Body of pancreas (tissue), 4 donors: Measurements from ENCODE around the gene SRSF4.

ENCODE experiments used
- POLR2A ChIP-seq, 3 donors: fragments of 450-650 bp; IDR thresholded peaks; one replicate each; pipeline ENCODE4 v1.6.1; 2016; ENCODE audit warnings: antibody characterized with exemption in 3 of 3, mild to moderate bottlenecking in 2 of 3
- TF ChIP-seq, protein P1 (sequence below), 7 experiments: fragments of 450-650 bp in 4 of 7; fragments of 200-600 bp in 3 of 7; sonication (generic) in 3 of 7; IDR thresholded peaks; one replicate each; pipeline ENCODE4 v1.5.1; 2016 to 2019; ENCODE audit warnings: antibody characterized with exemption in 7 of 7

- TF ChIP-seq, protein P1, sequence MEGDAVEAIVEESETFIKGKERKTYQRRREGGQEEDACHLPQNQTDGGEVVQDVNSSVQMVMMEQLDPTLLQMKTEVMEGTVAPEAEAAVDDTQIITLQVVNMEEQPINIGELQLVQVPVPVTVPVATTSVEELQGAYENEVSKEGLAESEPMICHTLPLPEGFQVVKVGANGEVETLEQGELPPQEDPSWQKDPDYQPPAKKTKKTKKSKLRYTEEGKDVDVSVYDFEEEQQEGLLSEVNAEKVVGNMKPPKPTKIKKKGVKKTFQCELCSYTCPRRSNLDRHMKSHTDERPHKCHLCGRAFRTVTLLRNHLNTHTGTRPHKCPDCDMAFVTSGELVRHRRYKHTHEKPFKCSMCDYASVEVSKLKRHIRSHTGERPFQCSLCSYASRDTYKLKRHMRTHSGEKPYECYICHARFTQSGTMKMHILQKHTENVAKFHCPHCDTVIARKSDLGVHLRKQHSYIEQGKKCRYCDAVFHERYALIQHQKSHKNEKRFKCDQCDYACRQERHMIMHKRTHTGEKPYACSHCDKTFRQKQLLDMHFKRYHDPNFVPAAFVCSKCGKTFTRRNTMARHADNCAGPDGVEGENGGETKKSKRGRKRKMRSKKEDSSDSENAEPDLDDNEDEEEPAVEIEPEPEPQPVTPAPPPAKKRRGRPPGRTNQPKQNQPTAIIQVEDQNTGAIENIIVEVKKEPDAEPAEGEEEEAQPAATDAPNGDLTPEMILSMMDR (IDR thresholded peaks at IDR 0.05) = no peak
- no peak for TF ChIP-seq POLR2A (IDR thresholded peaks at IDR 0.05)
Measured at GRCh38 chr1:29230204-29230552, 48.5 kb upstream of the SRSF4 start.
